Astrocyte of the spinal cord (primary cell): Measurements from ENCODE around the gene SORCS2.

Source experiments
- DNase-seq: peaks from one replicate; pipeline ENCODE4 v3.0.0; 2011; ENCODE audit warnings: low read depth, low spot score
- H3K4me3 ChIP-seq: 2 replicates; pipeline ENCODE4 v1.5.1; 2011; ENCODE audit warnings: low read depth, mild to moderate bottlenecking, low read length, moderate library complexity
- CTCF ChIP-seq: IDR thresholded peaks from 2 replicates; pipeline ENCODE4 v1.5.1; 2012; ENCODE audit warnings: low read depth, mild to moderate bottlenecking, low read length, inconsistent platforms
- in situ Hi-C: cut with HindIII; loops from 2 replicates; pipeline ENCODE4 v1.10.0; 2017; ENCODE audit warnings: low sequenced_read_pairs

Gene SORCS2

GRCh38 chr4:7532043-7532442 lies 339.7 kb downstream of the SORCS2 start:
- in situ Hi-C loops = no loop called here
- H3K4me3 ChIP-seq = no peak overlapping the region
- DNase-seq = no peak
- no peak for TF ChIP-seq CTCF

GRCh38 chr4:7533267-7533666 lies 340.9 kb downstream of the SORCS2 start:
- no peak for DNase-seq
- no peak overlapping the region for H3K4me3 ChIP-seq
- no peak for TF ChIP-seq CTCF
- in situ Hi-C loops = no loop called here

- TF ChIP-seq CTCF = no peak
- in situ Hi-C loops = no loop called here
- H3K4me3 ChIP-seq = no peak overlapping the region
- no peak for DNase-seq
Observed at GRCh38 chr4:7535094-7535493, 342.8 kb downstream of the SORCS2 start.

- no peak for TF ChIP-seq CTCF
- no peak for DNase-seq
- in situ Hi-C loops = no loop called here
- no peak overlapping the region for H3K4me3 ChIP-seq
Observed at GRCh38 chr4:7535619-7536018, 343.3 kb downstream of the SORCS2 start.

GRCh38 chr4:7536876-7537275 lies 344.5 kb downstream of the SORCS2 start:
- in situ Hi-C loops = no loop called here
- H3K4me3 ChIP-seq = no peak overlapping the region
- DNase-seq = no peak
- no peak for TF ChIP-seq CTCF

GRCh38 chr4:7537853-7538400 lies 345.6 kb downstream of the SORCS2 start:
- no peak for DNase-seq
- in situ Hi-C loops = no loop called here
- TF ChIP-seq CTCF = no peak
- H3K4me3 ChIP-seq = no peak overlapping the region

GRCh38 chr4:7538518-7538917 lies 346.2 kb downstream of the SORCS2 start:
- DNase-seq = no peak
- in situ Hi-C loops = no loop called here
- H3K4me3 ChIP-seq = no peak overlapping the region
- no peak for TF ChIP-seq CTCF
